Activated CD4-positive, alpha-beta T cell treated with anti-CD3 and anti-CD28 coated beads, Interleukin-2, amount 50 U/mL, for 24 hours (primary cell): ENCODE results near the gene PAM.

Experiments used
- DNase-seq, 2 donors: peaks; one replicate each; pipeline ENCODE4 v3.0.0-alpha.2; 2020; ENCODE audit warnings: low read depth in 1 of 2, low spot score in 1 of 2

PAM gene

GRCh38 chr5:102807878-102808502 lies 52.9 kb downstream of the PAM start:
- DNase-seq = no peak

GRCh38 chr5:102809033-102809432 lies 53.9 kb downstream of the PAM start:
- DNase-seq = no peak

GRCh38 chr5:102811972-102812371 lies 56.9 kb downstream of the PAM start:
- no peak for DNase-seq

- DNase-seq = no peak
These were observed 58.6 kb downstream of the PAM start for GRCh38 chr5:102813740-102814139.

GRCh38 chr5:102815084-102815483 lies 60.0 kb downstream of the PAM start:
- DNase-seq = no peak

GRCh38 chr5:102815540-102816332 lies 60.6 kb downstream of the PAM start:
- DNase-seq = no peak

- DNase-seq = no peak
These were observed 63.2 kb downstream of the PAM start for GRCh38 chr5:102818345-102818744.

GRCh38 chr5:102818934-102819333 lies 63.8 kb downstream of the PAM start:
- DNase-seq = no peak

GRCh38 chr5:102819634-102820033 lies 64.5 kb downstream of the PAM start:
- DNase-seq = no peak

- no peak for DNase-seq
These were observed 68.4 kb downstream of the PAM start for GRCh38 chr5:102823441-102823874.

GRCh38 chr5:102826629-102827028 lies 71.5 kb downstream of the PAM start:
- DNase-seq = no peak

- no peak for DNase-seq
These were observed 75.1 kb downstream of the PAM start for GRCh38 chr5:102830241-102830640.

- no peak for DNase-seq
These were observed 77.3 kb downstream of the PAM start for GRCh38 chr5:102832445-102832844.

GRCh38 chr5:102833146-102833545 lies 78.0 kb downstream of the PAM start:
- no peak for DNase-seq

- DNase-seq = no peak
These were observed 79.4 kb downstream of the PAM start for GRCh38 chr5:102834438-102834964.

- no peak for DNase-seq
These were observed 80.6 kb downstream of the PAM start for GRCh38 chr5:102835717-102836116.

GRCh38 chr5:102841021-102841420 lies 85.9 kb downstream of the PAM start:
- DNase-seq = no peak

GRCh38 chr5:102843997-102844396 lies 88.9 kb downstream of the PAM start:
- no peak for DNase-seq

- DNase-seq = no peak
These were observed 89.9 kb downstream of the PAM start for GRCh38 chr5:102845041-102845440.

GRCh38 chr5:102850503-102850902 lies 95.4 kb downstream of the PAM start:
- no peak for DNase-seq

GRCh38 chr5:102853680-102854079 lies 98.6 kb downstream of the PAM start:
- no peak for DNase-seq

- DNase-seq = no peak
These were observed 100.7 kb downstream of the PAM start for GRCh38 chr5:102855681-102856388.
